Stimulated activated CD8-positive, alpha-beta memory T cell treated with anti-CD3 and anti-CD28 coated beads, Interleukin-12 subunit alpha, Interleukin-12 subunit beta, amount 100 ng/mL, for 24 hours (primary cell): ENCODE results near the gene DIPK1B.
"Not testable (repeated sequence)": the region's sequence is repeated elsewhere in the genome, so short reads cannot be mapped to it uniquely, and the experiment has no call there.

Source experiments
- DNase-seq: peaks from one replicate; pipeline ENCODE4 v3.0.0-alpha.2; 2020; ENCODE audit errors: extremely low read depth

DIPK1B gene

GRCh38 chr9:136698635-136699246 is 13.6 kb upstream of the DIPK1B start:
- no peak for DNase-seq

GRCh38 chr9:136700304-136700703 is 12.1 kb upstream of the DIPK1B start:
- DNase-seq, result no peak

GRCh38 chr9:136700959-136701667 is 11.3 kb upstream of the DIPK1B start:
- DNase-seq, result peak; percentile 41

GRCh38 chr9:136701668-136702053 is 10.7 kb upstream of the DIPK1B start:
- DNase-seq, result no peak

GRCh38 chr9:136703276-136703860 is 9.0 kb upstream of the DIPK1B start:
- DNase-seq, result no peak

GRCh38 chr9:136704741-136705140 is 7.6 kb upstream of the DIPK1B start:
- not testable (repeated sequence) for DNase-seq

GRCh38 chr9:136705564-136705963 is 6.8 kb upstream of the DIPK1B start:
- DNase-seq, result no peak

- no peak for DNase-seq
Measured at GRCh38 chr9:136707011-136707410, 5.4 kb upstream of the DIPK1B start.

- DNase-seq, result no peak
Measured at GRCh38 chr9:136707849-136708517, 4.4 kb upstream of the DIPK1B start.

- no peak for DNase-seq
Measured at GRCh38 chr9:136709454-136710109, 2.8 kb upstream of the DIPK1B start.

- no peak for DNase-seq
Measured at GRCh38 chr9:136710543-136710942, 1.8 kb upstream of the DIPK1B start.

- not testable (repeated sequence) for DNase-seq
Measured at GRCh38 chr9:136711219-136711648, 1.1 kb upstream of the DIPK1B start.

- DNase-seq, result no peak
Measured at GRCh38 chr9:136712690-136713544, 545 bp downstream of the DIPK1B start.

- no peak for DNase-seq
Measured at GRCh38 chr9:136713550-136713949, 1.2 kb downstream of the DIPK1B start.

- DNase-seq, result no peak
Measured at GRCh38 chr9:136714096-136714892, 1.9 kb downstream of the DIPK1B start.

- no peak for DNase-seq
Measured at GRCh38 chr9:136714893-136715274, 2.5 kb downstream of the DIPK1B start.

- no peak for DNase-seq
Measured at GRCh38 chr9:136717399-136717798, 5.0 kb downstream of the DIPK1B start.

- no peak for DNase-seq
Measured at GRCh38 chr9:136718345-136719194, 6.2 kb downstream of the DIPK1B start.

- no peak for DNase-seq
Measured at GRCh38 chr9:136719195-136719880, 7.0 kb downstream of the DIPK1B start.
